ENCODE measurements around the gene TTPAL. TPM values are rescaled to one million over a fixed set of nuclear protein-coding genes. Genes with fewer than 3 reads are reported as not detected.

TTPAL gene
- total RNA-seq, 1 donor from 2014 or later = 16.5 TPM

DNA sequence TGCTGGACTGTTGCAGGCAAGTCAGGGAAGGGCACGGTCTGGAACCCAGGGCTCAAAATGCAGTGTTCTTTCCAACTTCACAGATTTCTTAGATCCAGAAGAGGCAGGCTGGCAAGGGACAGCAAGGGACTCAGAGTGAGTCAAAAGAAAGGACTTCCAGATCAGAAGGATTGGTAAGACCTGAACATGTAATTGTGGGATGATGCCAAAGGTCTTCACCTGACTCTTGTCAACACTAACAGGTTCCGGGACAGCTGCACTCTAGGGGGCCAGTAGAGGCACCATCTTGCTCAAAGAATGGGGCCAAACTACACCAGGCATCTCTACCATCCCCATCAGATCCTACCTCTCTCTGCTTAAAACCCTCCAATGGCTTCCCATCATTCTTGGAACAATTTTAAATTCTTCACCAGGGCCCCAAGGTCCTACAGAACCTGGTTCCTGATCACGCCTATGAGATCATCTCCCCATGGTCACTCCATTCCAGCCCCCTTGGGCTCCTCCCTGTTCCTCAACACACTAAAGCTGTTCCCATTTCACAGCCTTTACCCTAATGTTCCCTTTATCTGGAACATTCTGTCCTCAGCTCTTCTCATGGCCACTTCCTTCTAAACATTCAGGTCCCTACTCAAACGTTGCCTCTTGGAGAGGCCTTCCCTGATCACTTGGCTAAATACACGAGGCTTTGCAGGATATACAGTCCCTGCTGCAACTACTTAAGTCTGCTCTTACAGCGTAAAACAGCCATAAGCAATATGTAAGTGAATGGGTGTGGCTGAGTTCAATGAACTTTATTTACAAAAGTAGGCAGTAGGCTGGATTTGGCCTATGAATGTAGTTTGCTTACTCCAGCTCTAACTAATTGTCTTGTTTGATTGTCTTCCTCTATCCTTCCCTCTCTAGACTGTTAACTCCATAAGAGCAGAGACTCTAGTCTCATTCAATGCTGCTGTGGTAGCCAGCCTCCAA, 29.6 kb upstream of the TTPAL start:
- peak; percentile 27 for DNase-seq (ENCODE audit: low spot score)
- H3K4me3 Mint-ChIP-seq (ENCODE audit: unreplicated experiment) = no peak overlapping the region
- no peak overlapping the region for H3K27ac Mint-ChIP-seq (ENCODE audit: unreplicated experiment)
- no peaks in the 10 kb centered on the region for H3K36me3 Mint-ChIP-seq (ENCODE audit: low read depth)
- H3K27me3 Mint-ChIP-seq (ENCODE audit: low read depth) = peaks cover 26% of the 10 kb centered on the region
- no peaks in the 10 kb centered on the region for H3K4me1 Mint-ChIP-seq (ENCODE audit: low read depth)
- TF ChIP-seq, protein P1, sequence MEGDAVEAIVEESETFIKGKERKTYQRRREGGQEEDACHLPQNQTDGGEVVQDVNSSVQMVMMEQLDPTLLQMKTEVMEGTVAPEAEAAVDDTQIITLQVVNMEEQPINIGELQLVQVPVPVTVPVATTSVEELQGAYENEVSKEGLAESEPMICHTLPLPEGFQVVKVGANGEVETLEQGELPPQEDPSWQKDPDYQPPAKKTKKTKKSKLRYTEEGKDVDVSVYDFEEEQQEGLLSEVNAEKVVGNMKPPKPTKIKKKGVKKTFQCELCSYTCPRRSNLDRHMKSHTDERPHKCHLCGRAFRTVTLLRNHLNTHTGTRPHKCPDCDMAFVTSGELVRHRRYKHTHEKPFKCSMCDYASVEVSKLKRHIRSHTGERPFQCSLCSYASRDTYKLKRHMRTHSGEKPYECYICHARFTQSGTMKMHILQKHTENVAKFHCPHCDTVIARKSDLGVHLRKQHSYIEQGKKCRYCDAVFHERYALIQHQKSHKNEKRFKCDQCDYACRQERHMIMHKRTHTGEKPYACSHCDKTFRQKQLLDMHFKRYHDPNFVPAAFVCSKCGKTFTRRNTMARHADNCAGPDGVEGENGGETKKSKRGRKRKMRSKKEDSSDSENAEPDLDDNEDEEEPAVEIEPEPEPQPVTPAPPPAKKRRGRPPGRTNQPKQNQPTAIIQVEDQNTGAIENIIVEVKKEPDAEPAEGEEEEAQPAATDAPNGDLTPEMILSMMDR (IDR thresholded peaks at IDR 0.05) = no peak
- no peaks in the 10 kb centered on the region for H3K9me3 Mint-ChIP-seq (ENCODE audit: low read depth)

DNA sequence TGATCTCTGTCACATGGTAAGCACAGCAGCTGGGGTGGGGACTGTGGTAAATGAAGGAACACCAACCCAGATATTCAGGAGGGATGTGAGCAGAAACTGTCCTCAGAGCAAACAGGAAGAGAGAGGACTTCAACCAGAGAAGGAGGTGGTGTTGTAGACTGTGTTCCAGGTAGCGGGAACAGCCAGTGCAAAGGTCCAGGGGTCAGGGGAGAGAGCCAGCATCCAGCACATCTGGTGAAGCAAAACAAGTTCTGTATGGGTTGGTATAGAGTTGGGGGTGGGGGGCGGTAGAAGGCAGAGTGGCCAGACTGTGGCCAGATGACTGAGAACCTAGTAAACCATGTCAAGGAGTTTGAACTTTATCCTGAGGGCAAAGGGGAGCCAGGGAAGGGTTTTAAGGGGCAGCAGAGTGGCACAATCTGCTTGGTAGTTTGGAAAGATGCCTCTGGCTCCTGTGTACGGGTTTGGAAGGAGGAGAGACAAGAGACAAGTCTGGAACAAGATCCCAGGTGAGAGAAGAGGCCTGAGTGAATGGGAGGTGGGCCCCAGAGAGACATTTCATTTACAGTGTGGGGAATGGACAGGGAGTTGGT, 27.8 kb upstream of the TTPAL start:
- H3K27me3 Mint-ChIP-seq (ENCODE audit: low read depth) = peaks cover 20% of the 10 kb centered on the region
- no peaks in the 10 kb centered on the region for H3K9me3 Mint-ChIP-seq (ENCODE audit: low read depth)
- H3K36me3 Mint-ChIP-seq (ENCODE audit: low read depth) = no peaks in the 10 kb centered on the region
- DNase-seq (ENCODE audit: low spot score) = peak; percentile 12
- no peak overlapping the region for H3K4me3 Mint-ChIP-seq (ENCODE audit: unreplicated experiment)
- H3K4me1 Mint-ChIP-seq (ENCODE audit: low read depth) = no peaks in the 10 kb centered on the region
- TF ChIP-seq, protein P1 (IDR thresholded peaks at IDR 0.05) = no peak
- no peak overlapping the region for H3K27ac Mint-ChIP-seq (ENCODE audit: unreplicated experiment)

GRCh38 chr20:44448753-44449546, 26.7 kb upstream of the TTPAL start:
- Mint-ChIP-seq H3K36me3 (ENCODE audit: low read depth) (no peaks in the 10 kb centered on the region), H3K4me1 (ENCODE audit: low read depth) (no peaks in the 10 kb centered on the region), H3K9me3 (ENCODE audit: low read depth) (no peaks in the 10 kb centered on the region), H3K27me3 (ENCODE audit: low read depth) (peaks cover 17% of the 10 kb centered on the region), H3K4me3 (ENCODE audit: unreplicated experiment) (no peak overlapping the region), H3K27ac (ENCODE audit: unreplicated experiment) (no peak overlapping the region)
- peak; percentile 22 for DNase-seq (ENCODE audit: low spot score)
- TF ChIP-seq, protein P1 (IDR thresholded peaks at IDR 0.05) = peak; percentile 55

GRCh38 chr20:44449864-44450263, 25.8 kb upstream of the TTPAL start:
- peak; percentile 4 for DNase-seq (ENCODE audit: low spot score)
- Mint-ChIP-seq H3K9me3 (ENCODE audit: low read depth) (no peaks in the 10 kb centered on the region), H3K4me3 (ENCODE audit: unreplicated experiment) (no peak overlapping the region), H3K27me3 (ENCODE audit: low read depth) (peaks cover 16% of the 10 kb centered on the region), H3K4me1 (ENCODE audit: low read depth) (no peaks in the 10 kb centered on the region), H3K36me3 (ENCODE audit: low read depth) (no peaks in the 10 kb centered on the region), H3K27ac (ENCODE audit: unreplicated experiment) (no peak overlapping the region)
- TF ChIP-seq, protein P1 (IDR thresholded peaks at IDR 0.05) = no peak

All from chondrocyte (in vitro differentiated cells).